ENCODE measurements around the gene CDC40.

DNA sequence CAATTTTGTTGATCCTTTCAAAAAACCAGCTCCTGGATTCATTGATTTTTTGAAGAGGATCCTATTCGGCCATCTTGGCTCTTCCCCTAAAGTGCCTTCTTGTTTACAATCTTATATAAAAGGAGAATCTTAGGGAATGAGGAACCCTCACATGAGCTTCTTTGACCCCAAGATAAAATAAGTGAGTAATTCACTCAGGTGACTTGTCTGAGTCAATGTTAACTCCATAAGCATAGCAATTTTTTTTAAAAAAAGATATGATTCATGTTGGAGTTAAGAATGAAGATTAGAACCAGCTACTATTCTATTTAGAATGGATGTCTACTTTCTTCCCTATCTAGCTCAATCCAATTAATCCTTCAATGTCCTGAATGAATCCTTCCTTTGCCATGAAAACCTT, 21.7 kb upstream of the CDC40 start:
- TF ChIP-seq, protein P1, sequence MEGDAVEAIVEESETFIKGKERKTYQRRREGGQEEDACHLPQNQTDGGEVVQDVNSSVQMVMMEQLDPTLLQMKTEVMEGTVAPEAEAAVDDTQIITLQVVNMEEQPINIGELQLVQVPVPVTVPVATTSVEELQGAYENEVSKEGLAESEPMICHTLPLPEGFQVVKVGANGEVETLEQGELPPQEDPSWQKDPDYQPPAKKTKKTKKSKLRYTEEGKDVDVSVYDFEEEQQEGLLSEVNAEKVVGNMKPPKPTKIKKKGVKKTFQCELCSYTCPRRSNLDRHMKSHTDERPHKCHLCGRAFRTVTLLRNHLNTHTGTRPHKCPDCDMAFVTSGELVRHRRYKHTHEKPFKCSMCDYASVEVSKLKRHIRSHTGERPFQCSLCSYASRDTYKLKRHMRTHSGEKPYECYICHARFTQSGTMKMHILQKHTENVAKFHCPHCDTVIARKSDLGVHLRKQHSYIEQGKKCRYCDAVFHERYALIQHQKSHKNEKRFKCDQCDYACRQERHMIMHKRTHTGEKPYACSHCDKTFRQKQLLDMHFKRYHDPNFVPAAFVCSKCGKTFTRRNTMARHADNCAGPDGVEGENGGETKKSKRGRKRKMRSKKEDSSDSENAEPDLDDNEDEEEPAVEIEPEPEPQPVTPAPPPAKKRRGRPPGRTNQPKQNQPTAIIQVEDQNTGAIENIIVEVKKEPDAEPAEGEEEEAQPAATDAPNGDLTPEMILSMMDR (IDR thresholded peaks at IDR 0.05) = no peak
- no peak for TF ChIP-seq POLR2AphosphoS5 (IDR thresholded peaks at IDR 0.05)
- TF ChIP-seq POLR2A (IDR thresholded peaks at IDR 0.05) = no peak

Measured in suprapubic skin (tissue), 4 donors.